PC-3 (cell line): ENCODE data around the gene NFIL3. TPM values are rescaled to one million over a fixed set of nuclear protein-coding genes. Genes with fewer than 3 reads are reported as not detected.

Source experiments
- ATAC-seq: fragments of 200-7000 bp; cut with Tn5 transposase; 2 replicates; pipeline ENCODE4 v1.9.1; 2020; ENCODE audit warnings: mild to moderate bottlenecking, moderate library complexity
- BruUV-seq: library from RNA; stranded (reverse); fragments of 400-500 nt; replicated peaks from 2 replicates; lab custom pipeline; 2021; lab: Mats Ljungman, UMichigan
- CTCF ChIA-PET: fragments of 300-600 bp; sonication (Branson Sonifier 250); formaldehyde crosslinking; loops from one replicate; lab custom pipeline; 2022; ENCODE audit warnings: antibody characterized with exemption; lab: Charles Lee
- POLR2A ChIA-PET: fragments of 300-600 bp; sonication (Branson Sonifier 250); formaldehyde crosslinking; loops from one replicate; lab custom pipeline; 2022; ENCODE audit warnings: antibody characterized with exemption; ENCODE audit not compliant: unreplicated experiment; lab: Charles Lee
- DNase-seq: peaks from one replicate; pipeline ENCODE4 v3.0.0-alpha.2; 2015
- H2AFZ ChIP-seq: fragments of 300-600 bp; sonication (generic); 2 replicates; pipeline ENCODE4 v1.6.0; 2016; ENCODE audit warnings: antibody characterized with exemption, low read length
- H3F3A ChIP-seq: fragments of 300-600 bp; sonication (generic); one replicate; pipeline ENCODE4 v1.6.0; 2017; ENCODE audit warnings: antibody characterized with exemption, low read length, control low read depth, mild to moderate bottlenecking; ENCODE audit not compliant: unreplicated experiment
- H3K27ac ChIP-seq: fragments of 300-600 bp; sonication (generic); 2 replicates; pipeline ENCODE4 v1.5.1; 2016; ENCODE audit warnings: mild to moderate bottlenecking, low read length
- H3K27me3 ChIP-seq: fragments of 300-600 bp; sonication (generic); 2 replicates; pipeline ENCODE4 v1.6.1; 2016; ENCODE audit warnings: low read length, mixed read lengths
- H3K36me3 ChIP-seq: fragments of 300-600 bp; sonication (generic); 2 replicates; pipeline ENCODE4 v1.6.1; 2016; ENCODE audit warnings: low read depth, mixed run types, low read length, mixed read lengths
- H3K4me1 ChIP-seq: fragments of 300-600 bp; sonication (generic); 2 replicates; pipeline ENCODE4 v1.5.1; 2016; ENCODE audit warnings: low read length; ENCODE audit not compliant: insufficient read depth
- H3K4me2 ChIP-seq: fragments of 300-600 bp; sonication (generic); 2 replicates; pipeline ENCODE4 v1.6.0; 2016; ENCODE audit warnings: low read length
- H3K4me3 ChIP-seq: fragments of 300-600 bp; sonication (generic); 2 replicates; pipeline ENCODE4 v1.5.1; 2016; ENCODE audit warnings: mild to moderate bottlenecking, low read length, mixed read lengths
- H3K79me2 ChIP-seq: fragments of 300-600 bp; sonication (generic); 2 replicates; pipeline ENCODE4 v1.6.1; 2017; ENCODE audit warnings: low read length, mixed read lengths
- H3K9ac ChIP-seq: fragments of 300-600 bp; sonication (generic); 2 replicates; pipeline ENCODE4 v1.6.0; 2016; ENCODE audit warnings: mild to moderate bottlenecking, low read length
- H3K9me2 ChIP-seq: fragments of 300-600 bp; sonication (generic); replicated peaks from 2 replicates; pipeline ENCODE4 v1.6.1; 2016; ENCODE audit warnings: mixed run types, low read length, mixed read lengths
- H3K9me3 ChIP-seq: fragments of 300-600 bp; sonication (generic); 2 replicates; pipeline ENCODE4 v1.6.1; 2016; ENCODE audit warnings: low read length, mixed read lengths
- H4K20me1 ChIP-seq: fragments of 300-600 bp; sonication (generic); 2 replicates; pipeline ENCODE4 v1.6.1; 2016; ENCODE audit warnings: low read length, mixed read lengths
- CTCF ChIP-seq: fragments of 300-600 bp; sonication (generic); conservative IDR thresholded peaks from 2 replicates; pipeline ENCODE4 v1.5.1; 2017; ENCODE audit warnings: antibody characterized with exemption, low read depth, mild to moderate bottlenecking, low read length
- EZH2 ChIP-seq: fragments of 300-600 bp; sonication (generic); IDR thresholded peaks from one replicate; pipeline ENCODE4 v1.6.1; 2017; ENCODE audit warnings: antibody characterized with exemption, mild to moderate bottlenecking, low read length; ENCODE audit not compliant: unreplicated experiment
- EZH2phosphoT487 ChIP-seq: fragments of 300-600 bp; sonication (generic); IDR thresholded peaks from 2 replicates; pipeline ENCODE4 v1.6.1; 2018; ENCODE audit warnings: mild to moderate bottlenecking, antibody characterized with exemption, low read length, borderline replicate concordance
- intact Hi-C: fragments of 100-400 bp; cut with micrococcal nuclease; formaldehyde crosslinking; loops from 2 replicates; pipeline ENCODE4 v1.9.0; 2023
- total RNA-seq: library from RNA; depleted of rRNA; stranded (reverse); fragments of >200 nt; gene quantifications from 2 replicates; pipeline ENCODE4 v1.2.3, GENCODE V29; 2014

NFIL3 gene
- total RNA-seq, 1 experiment from 2014 or later: 5.4 TPM

GRCh38 chr9:91417602-91418214 lies 5.9 kb downstream of the NFIL3 start:
- Histone ChIP-seq H4K20me1 (peaks cover 53% of the 10 kb centered on the region), H3K4me2 (no peak overlapping the region), H3K36me3 (no peaks in the 10 kb centered on the region; the same call in 1 of the 2 replicates), H3K9me3 (no peaks in the 10 kb centered on the region), H3K27me3 (no peaks in the 10 kb centered on the region), H3K4me3 (no peak overlapping the region), H3F3A (no peaks in the 10 kb centered on the region), H3K4me1 (peaks cover 47% of the 10 kb centered on the region), H3K9me2 (no peaks in the 10 kb centered on the region), H3K27ac (no peak overlapping the region), H3K9ac (no peak overlapping the region), H2AFZ (no peak overlapping the region), H3K79me2 (peaks cover 94% of the 10 kb centered on the region)
- intact Hi-C loops: loop anchor here (2.0 kb wide), 1 partner anchor 69 kb away; no protein-coding TSS in a partner anchor
- ChIA-PET CTCF (no interaction called here), POLR2A (no interaction called here)
- ATAC-seq (no peak), DNase-seq (no peak)
- no TSS peak for BruUV-seq
- TF ChIP-seq CTCF: no peak
- TF ChIP-seq EZH2phosphoT487: no peak
- no peak for TF ChIP-seq EZH2

GRCh38 chr9:91416096-91416712 lies 7.4 kb downstream of the NFIL3 start:
- intact Hi-C loops: loop anchor here (2.0 kb wide), 1 partner anchor 67 kb away; no protein-coding TSS in a partner anchor
- peak overlapping the region; percentile 72 for H3K4me2 ChIP-seq
- peak; percentile 37; the same call in 1 of the 2 replicates for ATAC-seq

More at GRCh38 chr9:91416096-91416712, 7.4 kb downstream of the NFIL3 start:
- Histone ChIP-seq H3K4me1 (peaks cover 54% of the 10 kb centered on the region), H3K27me3 (no peaks in the 10 kb centered on the region), H3K9me2 (no peaks in the 10 kb centered on the region), H3K9ac (peak overlapping the region; percentile 12; the same call in 1 of the 2 replicates), H3K9me3 (no peaks in the 10 kb centered on the region), H3K4me3 (no peak overlapping the region), H3K79me2 (peaks cover 86% of the 10 kb centered on the region), H3F3A (no peaks in the 10 kb centered on the region), H4K20me1 (peaks cover 48% of the 10 kb centered on the region), H2AFZ (no peak overlapping the region), H3K36me3 (no peaks in the 10 kb centered on the region; the same call in 1 of the 2 replicates), H3K27ac (peak overlapping the region; percentile 39)
- TF ChIP-seq EZH2phosphoT487 (no peak), EZH2 (no peak), CTCF (no peak)
- POLR2A ChIA-PET: no interaction called here
- CTCF ChIA-PET: no interaction called here
- peak; percentile 57 for DNase-seq
- no TSS peak for BruUV-seq
